Mesodermal cell (in vitro differentiated cells): ENCODE measurements around the gene DGCR6L.
"Not testable (repeated sequence)": the region's sequence is repeated elsewhere in the genome, so short reads cannot be mapped to it uniquely, and the experiment has no call there.

Experiments
- H3K27ac ChIP-seq: 2 replicates; pipeline ENCODE4 v1.7.0; 2013; ENCODE audit warnings: mild to moderate bottlenecking, low read depth, low read length, moderate library complexity; ENCODE audit not compliant: severe bottlenecking
- H3K36me3 ChIP-seq: 2 replicates; pipeline ENCODE4 v1.7.1; 2013; ENCODE audit warnings: mild to moderate bottlenecking, low read length, moderate library complexity; ENCODE audit not compliant: control insufficient read depth, insufficient read depth
- H3K4me1 ChIP-seq: one replicate; pipeline ENCODE4 v1.7.1; 2013; ENCODE audit warnings: mild to moderate bottlenecking, low read length; ENCODE audit not compliant: insufficient read depth, control insufficient read depth, poor library complexity, severe bottlenecking
- H3K4me3 ChIP-seq: 2 replicates; pipeline ENCODE4 v1.7.0; 2013; ENCODE audit warnings: low read length, control low read depth, mild to moderate bottlenecking; ENCODE audit not compliant: insufficient read depth, poor library complexity, severe bottlenecking; ENCODE audit errors: extremely low read depth
- H3K9me3 ChIP-seq: 2 replicates; pipeline ENCODE4 v1.7.1; 2013; ENCODE audit warnings: mild to moderate bottlenecking, low read length, moderate library complexity; ENCODE audit not compliant: control insufficient read depth
- WGBS, 2 experiments: methylation state at CpG; one replicate each; pipeline ENCODE4 v1.1.5; 2013; ENCODE audit warnings: missing lambda C conversion rate in 2 of 2; ENCODE audit not compliant: insufficient coverage in 2 of 2; 5-methylcytosine and 5-hydroxymethylcytosine counted together

DGCR6L gene

DNA sequence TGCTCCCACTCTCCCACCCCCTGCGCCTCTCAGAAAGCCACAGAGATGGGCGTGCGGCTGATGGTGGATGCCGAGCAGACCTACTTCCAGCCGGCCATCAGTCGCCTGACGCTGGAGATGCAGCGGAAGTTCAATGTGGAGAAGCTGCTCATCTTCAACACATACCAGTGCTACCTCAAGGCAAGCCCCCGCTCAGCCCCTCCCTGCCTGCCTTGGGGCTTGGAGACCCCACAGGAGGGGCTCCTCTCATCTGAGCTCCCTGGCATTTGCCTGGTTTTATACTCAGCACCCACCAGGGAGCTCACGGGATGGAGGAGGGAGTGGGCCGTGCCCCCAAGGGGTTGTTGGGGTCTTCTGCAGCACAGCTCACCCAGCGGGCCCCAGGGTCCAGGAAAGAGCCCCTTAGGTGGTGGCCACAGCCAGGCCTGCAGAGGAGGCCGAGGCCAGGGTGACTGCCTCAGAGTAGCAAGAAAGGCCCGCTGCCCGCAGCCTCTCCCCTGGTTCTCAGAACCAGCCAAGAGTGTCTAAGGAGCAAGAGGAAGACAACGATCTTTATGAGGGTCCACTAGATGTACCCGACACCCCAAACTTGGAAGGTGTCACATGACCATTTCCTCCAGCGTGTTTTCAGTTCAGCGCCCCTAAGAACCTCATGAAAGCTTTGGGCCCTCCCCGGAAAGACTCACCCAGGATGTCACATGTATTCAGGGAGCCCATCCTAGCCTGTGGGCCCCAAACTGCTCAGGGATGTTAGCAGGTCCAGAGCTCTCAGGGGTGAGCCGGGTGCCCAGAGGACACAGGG lies 13.0 kb downstream of the DGCR6L start:
- H3K36me3 ChIP-seq, H3K4me3 ChIP-seq, H3K27ac ChIP-seq, H3K4me1 ChIP-seq, H3K9me3 ChIP-seq: not testable (repeated sequence)
- WGBS, 2 experiments = 89 to 93% methylated on average over 13 to 15 of the region's 21 CpGs

- H3K4me1 ChIP-seq = no peaks in the 10 kb centered on the region
- H3K4me3 ChIP-seq = no peak overlapping the region
- H3K9me3 ChIP-seq = no peaks in the 10 kb centered on the region
- no peaks in the 10 kb centered on the region for H3K36me3 ChIP-seq
- 92 to 93% methylated on average over 17 to 18 of the region's 21 CpGs for WGBS, 2 experiments
- H3K27ac ChIP-seq = no peak overlapping the region
Measured at GRCh38 chr22:20305894-20306645, 13.8 kb downstream of the DGCR6L start.

DNA sequence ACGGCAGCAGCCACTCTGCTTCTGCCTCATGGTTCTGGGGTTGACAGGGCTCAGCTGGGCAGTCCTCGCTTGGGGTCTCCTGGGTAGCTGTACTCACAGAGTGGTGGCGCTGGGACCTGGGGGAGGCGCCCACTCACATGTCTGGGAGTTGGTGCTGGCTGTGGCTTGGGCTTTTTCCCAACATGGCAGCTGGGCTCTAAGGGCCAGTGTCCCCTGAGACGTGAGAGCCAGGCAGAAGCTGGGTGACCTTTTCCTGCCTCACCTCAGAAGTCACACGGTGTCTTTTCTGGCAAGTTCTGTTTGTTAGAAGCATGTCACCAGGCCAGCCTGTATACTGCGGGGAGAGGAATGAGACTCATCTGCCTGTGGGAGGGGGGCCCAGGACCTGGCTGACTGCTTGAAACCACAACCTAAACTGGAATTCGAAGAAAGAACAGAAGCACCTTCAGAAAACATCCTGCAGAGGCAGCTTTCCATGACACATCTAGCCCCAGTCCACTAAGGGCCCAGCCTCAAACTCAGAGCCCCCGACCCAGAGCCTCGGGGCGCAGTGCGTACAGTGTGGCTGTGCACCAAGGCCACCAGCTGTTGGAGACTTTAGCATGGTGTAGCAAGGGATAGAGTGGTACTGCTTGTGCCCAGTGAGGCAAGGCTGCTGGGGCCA lies 14.5 kb downstream of the DGCR6L start:
- not testable (repeated sequence) for H3K9me3 ChIP-seq, H3K36me3 ChIP-seq, H3K27ac ChIP-seq, H3K4me1 ChIP-seq, H3K4me3 ChIP-seq
- 84 to 89% methylated on average over 4 of the region's 12 CpGs for WGBS, 2 experiments

DNA sequence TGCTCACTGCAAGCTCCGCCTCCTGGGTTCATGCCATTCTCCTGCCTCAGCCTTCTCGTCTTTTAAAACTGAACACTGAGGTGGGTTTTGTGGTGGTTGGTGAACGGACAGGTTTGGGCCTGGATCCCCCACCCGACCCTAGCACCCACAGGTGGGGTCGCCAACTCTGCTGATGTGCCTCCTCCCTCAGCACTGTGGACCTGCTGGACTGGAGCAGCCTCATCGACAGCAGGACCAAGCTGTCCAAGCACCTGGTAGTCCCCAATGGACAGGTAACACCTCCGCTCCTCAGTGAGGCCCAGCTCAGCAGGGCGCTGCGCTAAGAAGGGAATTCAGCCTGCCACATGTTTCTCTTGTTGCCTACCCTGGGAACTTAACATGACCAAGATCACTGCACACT lies 15.2 kb downstream of the DGCR6L start:
- Histone ChIP-seq H3K36me3 (no peaks in the 10 kb centered on the region), H3K9me3 (no peaks in the 10 kb centered on the region), H3K27ac (no peak overlapping the region), H3K4me1 (no peaks in the 10 kb centered on the region), H3K4me3 (no peak overlapping the region)
- WGBS, 2 experiments = 95 to 100% methylated on average over 4 to 5 of the region's 9 CpGs

GRCh38 chr22:20303229-20303534 lies 16.7 kb downstream of the DGCR6L start:
- not testable (repeated sequence) for H3K9me3 ChIP-seq, H3K36me3 ChIP-seq, H3K4me1 ChIP-seq, H3K27ac ChIP-seq, H3K4me3 ChIP-seq
- 93% methylated on average over 2 of the region's 7 CpGs; no CpG with 5 or more reads in 1 of the 2 experiments for WGBS, 2 experiments

DNA sequence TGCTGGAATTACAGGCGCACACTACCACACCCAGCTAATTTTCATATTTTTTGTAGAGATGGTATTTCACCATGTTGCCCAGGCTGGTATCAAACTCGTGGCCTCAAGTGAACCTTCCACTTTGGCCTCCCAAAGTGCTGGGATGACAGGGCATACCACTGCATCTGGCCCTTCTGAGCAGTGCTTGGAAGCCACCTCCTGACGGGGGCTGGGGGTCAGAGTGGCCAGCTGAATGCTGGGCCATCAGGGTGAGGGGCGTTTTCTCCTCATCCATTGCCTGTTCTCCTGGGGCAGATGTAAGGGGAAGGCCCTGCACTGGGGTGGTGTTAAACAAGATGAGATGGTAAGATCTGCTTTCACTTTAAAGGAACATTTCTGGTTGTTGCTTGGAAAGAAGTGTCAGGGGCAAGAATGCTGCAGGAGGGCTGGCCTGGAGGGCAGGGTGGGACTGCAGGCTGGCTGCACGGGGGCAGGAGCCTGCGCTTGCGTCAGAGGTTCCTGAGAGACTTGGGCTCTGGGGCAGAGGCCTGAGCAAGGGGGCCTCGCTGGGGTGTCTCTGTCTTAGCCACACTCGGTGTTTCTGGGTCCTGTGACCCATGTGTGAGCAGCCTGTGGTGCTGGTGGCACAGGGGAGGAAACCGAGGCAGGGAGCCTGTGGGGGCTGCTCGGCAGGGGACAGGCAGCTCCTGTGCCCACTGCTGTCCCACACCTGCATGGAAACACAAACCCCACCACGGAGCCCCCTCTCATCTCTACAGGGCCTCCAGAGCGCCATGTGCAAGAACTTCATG lies 17.2 kb downstream of the DGCR6L start:
- 65 to 86% methylated on average over 2 to 8 of the region's 13 CpGs for WGBS, 2 experiments
- Histone ChIP-seq H3K9me3 (no peaks in the 10 kb centered on the region), H3K4me3 (no peak overlapping the region), H3K4me1 (no peaks in the 10 kb centered on the region), H3K36me3 (no peaks in the 10 kb centered on the region), H3K27ac (no peak overlapping the region)

- Histone ChIP-seq H3K4me1 (no peaks in the 10 kb centered on the region), H3K9me3 (no peaks in the 10 kb centered on the region), H3K27ac (no peak overlapping the region), H3K4me3 (peak overlapping the region; percentile 44), H3K36me3 (no peaks in the 10 kb centered on the region)
- WGBS, 2 experiments = 1% methylated on average over 45 to 46 of the region's 52 CpGs
Measured at GRCh38 chr22:20299746-20300136, 20.1 kb downstream of the DGCR6L start.

DNA sequence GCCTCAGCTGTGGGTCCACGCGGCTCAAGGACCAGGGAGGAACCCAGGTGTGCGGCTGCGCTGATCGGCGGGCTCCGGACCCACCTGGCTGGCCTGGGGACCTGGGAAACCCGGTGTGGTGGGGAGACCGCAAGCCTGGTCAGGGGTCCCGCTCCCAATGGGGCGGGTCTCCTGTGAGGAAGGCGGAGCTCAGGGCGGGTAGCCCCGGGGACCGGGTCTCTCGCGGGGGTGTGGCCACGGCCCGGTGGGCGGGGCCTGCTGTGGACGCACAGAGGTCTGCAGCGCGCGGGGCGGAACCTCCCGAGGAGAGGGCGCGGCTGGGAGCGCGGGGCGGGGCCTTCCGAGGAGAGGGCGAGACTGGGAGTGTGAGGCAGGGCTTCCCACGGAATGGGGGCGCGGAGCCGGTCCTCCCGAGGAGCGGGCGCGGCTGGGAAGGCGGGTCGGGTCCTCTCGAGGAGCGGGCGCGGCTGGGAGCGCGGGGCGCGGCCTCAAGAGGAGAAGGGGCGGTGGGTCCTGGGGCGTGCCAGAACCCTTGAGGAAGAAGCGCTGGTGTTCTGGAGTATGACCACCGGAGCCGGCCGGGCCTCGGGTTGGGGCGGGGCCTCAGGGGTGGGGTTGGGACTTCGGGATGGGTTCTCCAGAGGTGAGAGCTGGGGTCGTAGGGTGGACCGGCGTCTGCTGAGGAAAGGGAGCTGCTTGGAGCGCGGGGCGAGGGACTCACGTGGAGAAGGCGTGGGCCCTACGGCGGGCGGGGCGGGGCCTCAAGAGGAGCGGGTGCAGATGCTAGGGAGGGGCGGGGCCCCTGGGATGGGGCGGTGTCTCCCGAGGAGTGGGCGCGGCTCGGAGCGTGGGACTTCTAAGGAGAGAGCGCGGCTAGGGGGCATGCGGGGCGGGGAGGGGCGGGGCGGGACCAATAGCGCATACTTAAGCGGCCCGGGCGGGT lies 20.8 kb downstream of the DGCR6L start:
- H3K4me1 ChIP-seq = no peaks in the 10 kb centered on the region
- H3K27ac ChIP-seq = no peak overlapping the region
- H3K4me3 ChIP-seq = peak overlapping the region; percentile 44
- H3K9me3 ChIP-seq = no peaks in the 10 kb centered on the region
- 1 to 2% methylated on average over 55 to 69 of the region's 90 CpGs for WGBS, 2 experiments
- no peaks in the 10 kb centered on the region for H3K36me3 ChIP-seq

GRCh38 chr22:20298110-20298802 lies 21.6 kb downstream of the DGCR6L start:
- Histone ChIP-seq H3K9me3 (no peaks in the 10 kb centered on the region), H3K27ac (no peak overlapping the region), H3K4me3 (no peak overlapping the region), H3K4me1 (no peaks in the 10 kb centered on the region), H3K36me3 (no peaks in the 10 kb centered on the region)
- 63 to 67% methylated on average over 10 to 24 of the region's 25 CpGs for WGBS, 2 experiments
